NOMO-1 treated with DMSO at 0.1 percent for 48 hours (cell line): ENCODE results near the gene NUB1.

Experiments used
- DNase-seq: peaks from one replicate; lab custom pipeline; 2025; ENCODE audit not compliant: unreplicated experiment; lab: John Stamatoyannopoulos, UW

Gene NUB1

DNA sequence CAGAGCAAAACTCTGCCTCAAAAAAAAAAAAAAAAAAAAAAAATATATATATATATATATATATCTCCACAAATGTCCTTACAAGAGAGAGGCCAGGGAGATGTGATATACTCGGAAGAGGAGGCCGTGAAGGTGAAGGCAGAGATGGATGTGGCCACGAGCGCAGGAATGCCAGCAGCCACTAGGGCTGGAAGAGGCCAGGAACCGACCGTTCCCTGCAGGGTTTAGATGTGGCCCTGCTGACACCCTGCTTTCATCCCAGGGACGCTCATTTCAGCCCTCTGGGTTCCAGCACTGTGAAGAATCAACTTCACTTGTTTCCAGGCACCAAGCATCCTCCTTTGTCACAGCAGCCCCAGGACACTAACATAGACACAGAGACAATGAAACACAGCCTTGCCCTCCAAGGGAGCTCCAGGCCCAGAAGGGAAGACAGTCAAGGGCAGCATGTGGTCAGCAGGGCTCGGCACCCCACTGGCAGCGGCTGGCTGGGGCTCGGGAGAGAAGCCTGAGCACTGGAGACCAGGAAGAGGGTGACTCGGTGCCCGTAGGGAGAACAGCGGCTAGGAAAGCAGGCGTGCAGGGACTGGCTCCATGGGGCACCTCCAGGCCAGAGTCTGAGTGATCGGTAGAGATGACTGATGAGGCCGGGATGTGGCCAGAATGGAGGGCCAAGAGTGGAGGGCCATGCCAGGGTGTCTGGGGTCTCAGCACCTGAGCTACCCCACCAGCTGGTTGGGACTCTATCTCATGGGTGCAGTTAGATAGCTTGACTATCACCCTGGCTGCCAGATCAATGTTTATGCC lies 60.6 kb downstream of the NUB1 start:
- DNase-seq: no peak

DNA sequence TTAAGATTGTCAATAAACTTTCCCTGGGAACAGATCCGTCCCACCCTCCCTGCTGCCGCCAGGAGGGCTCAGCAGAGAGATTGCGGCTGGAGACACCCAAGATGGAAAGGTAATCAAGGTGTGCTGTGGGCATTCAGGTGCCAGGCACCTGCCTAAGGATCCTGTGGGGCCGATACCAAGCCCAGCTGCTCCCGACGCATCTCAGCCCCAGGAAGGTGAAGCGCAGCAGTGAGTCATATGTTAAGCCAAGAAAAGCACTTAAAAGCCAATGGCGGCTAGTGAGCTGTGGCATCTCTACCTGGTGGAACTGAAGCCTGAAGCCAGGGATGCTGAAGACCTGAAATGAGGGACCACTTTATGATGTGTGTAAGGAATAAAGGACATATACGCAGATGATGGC lies 62.2 kb downstream of the NUB1 start:
- DNase-seq: no peak

GRCh38 chr7:151404216-151405011 lies 62.8 kb downstream of the NUB1 start:
- DNase-seq: no peak

DNA sequence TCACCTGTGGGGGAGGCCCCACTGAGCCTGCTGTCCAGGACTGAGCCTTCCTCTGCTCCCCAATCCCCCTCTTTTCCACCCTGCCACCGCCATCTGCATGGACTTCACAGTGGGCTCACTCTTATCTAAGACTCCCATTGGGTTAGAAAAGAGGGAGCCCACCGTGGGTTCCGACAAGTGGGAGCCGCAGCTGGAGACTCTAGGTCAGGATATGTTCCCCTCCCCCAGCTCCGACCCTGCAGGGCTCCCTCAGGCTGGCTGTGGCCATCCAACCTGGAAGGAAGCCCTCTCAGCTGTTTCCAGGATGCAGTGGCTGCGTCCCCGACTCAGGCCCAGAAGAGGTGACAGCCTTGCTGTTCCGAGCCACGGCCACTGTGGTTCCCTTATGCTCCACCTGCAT lies 63.4 kb downstream of the NUB1 start:
- no peak for DNase-seq

DNA sequence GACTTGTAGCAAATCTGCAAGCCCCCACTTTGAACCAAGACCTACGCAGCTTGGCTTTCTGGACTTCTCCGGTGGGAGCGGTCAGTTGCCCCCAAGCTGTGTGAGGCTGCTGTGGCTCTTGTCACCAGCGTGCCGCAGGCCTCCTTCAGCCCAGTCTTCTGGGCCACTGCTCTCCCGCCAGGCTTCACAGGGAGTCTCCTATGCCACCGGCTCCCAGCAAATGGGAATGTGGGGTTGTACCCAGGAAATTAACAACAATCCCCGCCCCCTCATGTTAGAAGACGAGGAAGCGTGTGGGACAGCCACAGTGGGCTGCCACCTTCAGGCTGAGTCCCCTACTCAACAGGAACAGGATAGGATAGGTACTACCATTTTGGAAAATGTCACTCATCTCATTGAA lies 64.0 kb downstream of the NUB1 start:
- DNase-seq: no peak

- DNase-seq: no peak
Observed at GRCh38 chr7:151406051-151406875, 64.7 kb downstream of the NUB1 start.

- DNase-seq: no peak
Observed at GRCh38 chr7:151406886-151407583, 65.4 kb downstream of the NUB1 start.

GRCh38 chr7:151408498-151408838 lies 66.9 kb downstream of the NUB1 start:
- no peak for DNase-seq

- no peak for DNase-seq
Observed at GRCh38 chr7:151408839-151409666, 67.4 kb downstream of the NUB1 start.

GRCh38 chr7:151409667-151410404 lies 68.2 kb downstream of the NUB1 start, which contains the start of gene WDR86:
Gene WDR86 (minus strand): TSS chr7:151410038. CDS start chr7:151409589, 449 bp downstream.
- DNase-seq: no peak

GRCh38 chr7:151410405-151411390 lies 69.1 kb downstream of the NUB1 start:
- DNase-seq: no peak

DNA sequence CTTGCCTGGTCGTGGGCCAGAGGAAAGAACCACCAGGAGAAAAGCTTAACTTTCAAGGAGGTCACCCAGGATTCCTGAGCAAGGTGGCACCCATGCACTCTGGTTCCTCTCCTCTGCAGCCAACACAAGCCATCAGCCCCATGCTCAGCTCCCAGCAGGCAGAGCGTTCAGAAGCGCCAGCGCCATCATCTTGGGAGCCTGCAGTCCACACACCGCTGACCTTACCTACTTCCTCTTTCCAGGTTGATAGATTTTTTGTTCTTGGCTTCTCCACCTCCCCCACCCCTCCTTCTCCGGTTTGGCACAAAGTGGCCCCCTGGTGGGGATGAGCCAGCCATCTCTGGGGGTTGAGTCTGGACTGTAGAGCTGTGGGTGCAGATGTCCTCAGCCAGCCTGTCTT lies 69.9 kb downstream of the NUB1 start:
- peak; percentile 53 for DNase-seq

DNA sequence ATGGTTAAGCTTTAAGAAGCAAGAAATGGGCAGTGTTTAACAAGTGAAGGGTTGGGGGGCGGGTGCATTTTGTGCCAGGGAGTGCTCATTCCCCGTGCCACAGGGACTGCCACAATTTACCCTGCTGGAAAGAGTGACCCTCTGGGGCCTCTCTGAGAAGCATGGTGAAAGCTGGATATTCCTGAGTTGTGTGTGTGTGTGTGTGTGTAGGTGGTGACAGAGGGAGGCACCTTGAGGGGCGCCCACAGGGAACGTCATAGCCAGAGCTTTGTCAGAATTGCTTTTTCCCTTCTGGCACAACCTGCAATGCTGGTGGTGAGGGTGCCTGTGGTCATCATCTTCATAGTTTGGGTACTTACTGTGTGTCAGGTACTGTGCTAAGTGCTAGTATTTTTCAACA lies 70.7 kb downstream of the NUB1 start:
- DNase-seq: no peak

DNA sequence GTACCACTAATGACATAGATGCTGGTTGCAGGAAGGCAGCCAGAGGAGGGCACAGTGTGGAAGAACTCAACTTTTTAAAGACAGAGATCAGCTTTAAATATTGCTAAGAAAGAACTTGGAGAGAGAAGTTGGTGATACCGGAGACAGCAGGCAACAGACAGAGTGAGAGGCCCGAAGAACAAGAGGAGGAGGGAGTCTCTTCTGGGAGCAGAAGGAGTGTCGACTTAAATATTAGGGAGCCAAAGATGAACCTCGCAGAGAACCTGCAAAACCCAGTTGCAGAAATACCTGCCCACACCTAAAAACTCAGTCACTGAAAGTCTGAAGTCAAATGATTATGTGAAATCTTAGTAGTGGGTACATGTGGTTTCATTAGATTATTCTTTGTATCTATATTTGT lies 71.6 kb downstream of the NUB1 start:
- DNase-seq: no peak

DNA sequence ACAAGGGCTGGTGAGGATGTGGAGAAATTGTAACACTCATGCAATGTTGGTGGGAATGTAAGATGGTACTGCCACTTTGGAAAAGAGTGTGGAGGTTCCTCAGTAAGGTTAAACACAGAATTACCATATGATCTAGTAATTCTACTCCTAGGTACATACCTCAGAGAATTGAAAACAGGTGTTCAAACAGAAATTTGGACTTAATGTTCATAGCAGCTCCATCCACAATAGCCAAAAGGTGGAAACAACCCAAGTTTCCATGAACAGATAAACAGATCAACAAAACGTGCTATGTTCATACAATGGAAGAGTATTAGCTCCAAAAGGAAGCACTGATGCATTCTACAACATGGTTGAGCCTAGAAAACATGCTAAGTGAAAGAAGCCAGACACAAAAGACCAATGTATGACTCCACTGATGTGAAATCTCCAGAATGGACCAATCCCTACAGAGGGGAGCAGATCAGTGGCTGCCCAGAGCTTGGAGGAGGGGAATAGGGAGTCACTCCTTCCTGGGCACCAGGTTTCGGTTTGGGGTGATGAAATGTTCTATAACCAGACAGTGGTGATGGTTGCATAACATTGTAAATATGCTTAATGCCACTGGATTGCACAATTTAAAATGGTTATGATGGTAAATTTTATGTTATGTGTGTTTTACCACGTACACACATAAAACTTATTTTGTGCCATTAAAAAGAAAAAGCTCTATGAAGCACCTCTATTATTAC lies 73.9 kb downstream of the NUB1 start:
- peak; percentile 83 for DNase-seq

DNA sequence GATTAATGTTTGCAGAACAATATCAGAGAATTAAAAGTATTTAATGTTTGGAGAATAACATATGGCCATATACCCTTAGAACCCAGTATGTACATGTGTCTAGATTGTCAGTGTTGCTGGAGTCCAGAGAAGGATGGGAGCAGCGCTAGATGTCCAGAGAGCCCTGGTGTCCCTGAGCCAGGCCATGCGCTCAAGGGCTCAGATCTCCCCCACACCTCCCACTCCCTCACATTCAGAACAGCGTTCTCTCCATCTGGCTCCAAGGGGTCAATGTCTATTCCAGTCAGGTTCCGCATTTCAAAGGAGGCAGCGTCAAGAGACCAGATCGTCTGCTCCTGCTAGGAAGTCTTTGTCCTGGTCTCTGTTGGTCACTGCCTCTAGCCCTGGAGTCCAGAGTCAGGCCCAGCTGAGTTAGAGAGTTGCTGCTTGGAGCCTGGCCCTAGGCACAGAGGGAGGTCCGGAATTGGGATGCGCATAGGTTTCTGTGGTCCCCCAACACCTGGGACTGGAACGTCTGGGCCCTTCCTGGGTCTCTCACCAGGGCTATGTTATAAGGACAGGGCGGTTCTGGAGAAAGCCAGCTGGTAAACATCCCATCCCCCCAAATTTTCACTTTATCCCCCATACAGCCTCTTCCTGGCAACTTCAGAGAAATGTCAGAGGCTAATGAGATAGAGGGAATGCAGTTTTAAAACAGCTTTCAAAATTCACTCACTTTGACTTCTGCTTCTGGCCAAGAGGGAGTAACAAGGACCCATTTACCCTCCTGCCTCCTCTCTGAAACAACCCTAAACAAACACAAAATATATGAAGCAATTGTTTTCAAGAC lies 74.7 kb downstream of the NUB1 start:
- DNase-seq: no peak

GRCh38 chr7:151416941-151417315 lies 75.3 kb downstream of the NUB1 start:
- no peak for DNase-seq
